GM18951 (cell line): Measurements from ENCODE around the gene MFAP4.

Experiments
- POLR2A ChIP-seq: IDR thresholded peaks from 4 replicates; pipeline ENCODE4 v1.6.1; 2011; ENCODE audit warnings: mild to moderate bottlenecking; ENCODE audit not compliant: insufficient read length, insufficient read depth; ENCODE audit errors: extremely low read depth
- in situ Hi-C: fragments of 300-500 bp; cut with MboI; formaldehyde crosslinking; loops from one replicate; pipeline ENCODE4 v1.12.0; 2022; ENCODE audit warnings: low sequenced_read_pairs, mixed read lengths, inconsistent platforms; ENCODE audit not compliant: unreplicated experiment

MFAP4 gene

GRCh38 chr17:19415311-19415710 is 28.3 kb upstream of the MFAP4 start:
- TF ChIP-seq POLR2A = no peak
- in situ Hi-C loops = no loop called here

- in situ Hi-C loops = no loop called here
- no peak for TF ChIP-seq POLR2A
Observed at GRCh38 chr17:19414396-19415280, 27.6 kb upstream of the MFAP4 start.

- in situ Hi-C loops = no loop called here
- TF ChIP-seq POLR2A = no peak
Observed at GRCh38 chr17:19413761-19414160, 26.8 kb upstream of the MFAP4 start.

- TF ChIP-seq POLR2A = no peak
- in situ Hi-C loops = no loop called here
Observed at GRCh38 chr17:19412984-19413383, 26.0 kb upstream of the MFAP4 start.

- in situ Hi-C loops = no loop called here
- TF ChIP-seq POLR2A = no peak
Observed at GRCh38 chr17:19412510-19412909, 25.5 kb upstream of the MFAP4 start.

GRCh38 chr17:19411631-19412030 is 24.6 kb upstream of the MFAP4 start:
- no peak for TF ChIP-seq POLR2A
- in situ Hi-C loops = no loop called here

GRCh38 chr17:19410875-19411620 is 24.1 kb upstream of the MFAP4 start, which contains the start of gene RNF112:
Gene RNF112 (plus strand): TSS chr17:19411232. CDS start chr17:19411409, 177 bp downstream.
- no peak for TF ChIP-seq POLR2A
- in situ Hi-C loops = no loop called here

- no peak for TF ChIP-seq POLR2A
- in situ Hi-C loops = no loop called here
Observed at GRCh38 chr17:19410091-19410490, 23.1 kb upstream of the MFAP4 start.

GRCh38 chr17:19409509-19409908 is 22.5 kb upstream of the MFAP4 start:
- TF ChIP-seq POLR2A = no peak
- in situ Hi-C loops = no loop called here

- no peak for TF ChIP-seq POLR2A
- in situ Hi-C loops = no loop called here
Observed at GRCh38 chr17:19409066-19409465, 22.1 kb upstream of the MFAP4 start.

GRCh38 chr17:19408346-19408710 is 21.3 kb upstream of the MFAP4 start:
- in situ Hi-C loops = no loop called here
- TF ChIP-seq POLR2A = no peak

GRCh38 chr17:19407601-19408345 is 20.8 kb upstream of the MFAP4 start:
- TF ChIP-seq POLR2A = no peak
- in situ Hi-C loops = no loop called here

- no peak for TF ChIP-seq POLR2A
- in situ Hi-C loops = no loop called here
Observed at GRCh38 chr17:19405114-19405513, 18.1 kb upstream of the MFAP4 start.
